GM23248 (cell line): ENCODE measurements around the gene IL10RA. TPM values are rescaled to one million over a fixed set of nuclear protein-coding genes. Genes with fewer than 3 reads are reported as not detected.

ENCODE experiments used
- DNase-seq: peaks from one replicate; pipeline ENCODE4 v3.0.0-alpha.2; 2015
- H2AFZ ChIP-seq: fragments of 200-600 bp; sonication (generic); 2 replicates; pipeline ENCODE4 v1.6.1; 2016; ENCODE audit warnings: antibody characterized with exemption
- H3F3A ChIP-seq: fragments of 200-600 bp; sonication (generic); 2 replicates; pipeline ENCODE4 v1.6.1; 2016; ENCODE audit warnings: mild to moderate bottlenecking, antibody characterized with exemption, mixed run types; ENCODE audit not compliant: insufficient read depth
- H3K27ac ChIP-seq: fragments of 200-600 bp; sonication (generic); 2 replicates; pipeline ENCODE4 v1.5.1; 2016; ENCODE audit warnings: mild to moderate bottlenecking
- H3K27me3 ChIP-seq: fragments of 200-600 bp; sonication (generic); replicated peaks from 2 replicates; pipeline ENCODE4 v1.6.1; 2016; ENCODE audit warnings: mild to moderate bottlenecking; ENCODE audit not compliant: insufficient read depth
- H3K36me3 ChIP-seq: fragments of 200-600 bp; sonication (generic); 2 replicates; pipeline ENCODE4 v1.6.1; 2016; ENCODE audit warnings: low read depth, mild to moderate bottlenecking
- H3K4me1 ChIP-seq: fragments of 200-600 bp; sonication (generic); 2 replicates; pipeline ENCODE4 v1.6.1; 2016; ENCODE audit warnings: mild to moderate bottlenecking; ENCODE audit not compliant: insufficient read depth
- H3K4me2 ChIP-seq: fragments of 200-600 bp; sonication (generic); one replicate; pipeline ENCODE4 v1.6.1; 2016; ENCODE audit warnings: mild to moderate bottlenecking; ENCODE audit not compliant: unreplicated experiment
- H3K4me3 ChIP-seq: fragments of 200-600 bp; sonication (generic); 2 replicates; pipeline ENCODE4 v1.5.1; 2016; ENCODE audit warnings: mild to moderate bottlenecking
- H3K79me2 ChIP-seq: fragments of 200-600 bp; sonication (generic); 2 replicates; pipeline ENCODE4 v1.6.1; 2016; ENCODE audit warnings: mild to moderate bottlenecking; ENCODE audit not compliant: insufficient read depth
- H3K9ac ChIP-seq: fragments of 200-600 bp; sonication (generic); 2 replicates; pipeline ENCODE4 v1.6.1; 2016; ENCODE audit warnings: mild to moderate bottlenecking
- H3K9me2 ChIP-seq: fragments of 200-600 bp; sonication (generic); 2 replicates; pipeline ENCODE4 v1.6.1; 2016; ENCODE audit warnings: mixed run types, mild to moderate bottlenecking, moderate library complexity; ENCODE audit not compliant: insufficient read depth
- H3K9me3 ChIP-seq: fragments of 200-600 bp; sonication (generic); one replicate; pipeline ENCODE4 v1.6.1; 2017; ENCODE audit warnings: low read depth
- H4K20me1 ChIP-seq: fragments of 200-600 bp; sonication (generic); 2 replicates; pipeline ENCODE4 v1.6.0; 2016; ENCODE audit not compliant: insufficient read depth
- EZH2 ChIP-seq: fragments of 200-600 bp; sonication (generic); IDR thresholded peaks from 2 replicates; pipeline ENCODE4 v1.6.1; 2018; ENCODE audit warnings: antibody characterized with exemption, mild to moderate bottlenecking; ENCODE audit not compliant: insufficient read depth, poor library complexity, severe bottlenecking
- EZH2phosphoT487 ChIP-seq: fragments of 200-600 bp; sonication (generic); IDR thresholded peaks from 2 replicates; pipeline ENCODE4 v1.6.1; 2018; ENCODE audit warnings: antibody characterized with exemption, moderate library complexity, mild to moderate bottlenecking, low read depth; ENCODE audit not compliant: insufficient read depth
- WGBS, 2 experiments: methylation state at CpG; one replicate each; pipeline ENCODE4 v1.1.6; 2015 to 2017; ENCODE audit warnings: low lambda C conversion rate in 2 of 2, low coverage in 1 of 2; ENCODE audit errors: missing lambda C conversion rate in 2 of 2; 5-methylcytosine and 5-hydroxymethylcytosine counted together
- in situ Hi-C: fragments of 300-500 bp; cut with MboI; formaldehyde crosslinking; loops from 2 replicates; pipeline ENCODE4 v1.15.0; 2020
- polyA plus RNA-seq: library from polyadenylated mRNA; unstranded; fragments of >200 nt; fragmentation: Nextera tagmentation; extraction: Ambion mirVana; gene quantifications from 2 replicates; pipeline ENCODE4 v1.2.1, GENCODE V29; 2016
- total RNA-seq: library from RNA; depleted of rRNA; stranded (reverse); fragments of >200 nt; shearing (Covaris generic); gene quantifications from 2 replicates; pipeline ENCODE4 v1.2.3, GENCODE V29; 2014

Gene IL10RA
- total and polyA plus RNA-seq, 2 experiments from 2014 or later: not detected

DNA sequence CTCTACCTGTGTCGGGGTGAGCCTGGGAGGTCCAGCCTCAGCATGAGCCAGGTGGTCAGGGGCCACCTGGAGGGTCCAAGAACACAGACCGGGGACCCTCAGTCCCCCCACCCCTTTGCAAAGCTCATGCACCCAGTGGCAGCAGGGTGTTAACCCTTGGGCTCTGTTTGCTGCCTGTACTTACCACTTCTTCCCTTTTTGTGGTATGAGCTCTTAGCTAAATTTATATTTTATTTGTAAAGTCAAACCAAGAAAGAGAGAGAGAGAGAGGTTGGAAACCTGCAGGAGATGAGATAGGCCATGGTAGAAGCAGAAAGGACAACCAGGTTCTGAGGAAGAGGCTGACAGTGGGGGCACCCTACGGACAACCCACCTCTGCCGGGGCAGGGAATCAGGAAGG lies 29.9 kb downstream of the IL10RA start:
- Histone ChIP-seq H2AFZ (no peak overlapping the region), H3K9ac (no peak overlapping the region), H3K79me2 (no peaks in the 10 kb centered on the region), H3K4me2 (no peak overlapping the region), H3K9me2 (no peaks in the 10 kb centered on the region), H3K4me1 (no peaks in the 10 kb centered on the region), H3K9me3 (no peaks in the 10 kb centered on the region), H3K36me3 (no peaks in the 10 kb centered on the region), H3K4me3 (no peak overlapping the region), H3F3A (no peaks in the 10 kb centered on the region), H4K20me1 (no peaks in the 10 kb centered on the region), H3K27ac (no peak overlapping the region), H3K27me3 (peaks cover 4% of the 10 kb centered on the region; the same call in 1 of the 2 replicates)
- no peak for DNase-seq
- in situ Hi-C loops: no loop called here
- 13 to 20% methylated on average over 4 of the region's 4 CpGs for WGBS, 2 experiments
- no peak for TF ChIP-seq EZH2
- TF ChIP-seq EZH2phosphoT487: no peak

DNA sequence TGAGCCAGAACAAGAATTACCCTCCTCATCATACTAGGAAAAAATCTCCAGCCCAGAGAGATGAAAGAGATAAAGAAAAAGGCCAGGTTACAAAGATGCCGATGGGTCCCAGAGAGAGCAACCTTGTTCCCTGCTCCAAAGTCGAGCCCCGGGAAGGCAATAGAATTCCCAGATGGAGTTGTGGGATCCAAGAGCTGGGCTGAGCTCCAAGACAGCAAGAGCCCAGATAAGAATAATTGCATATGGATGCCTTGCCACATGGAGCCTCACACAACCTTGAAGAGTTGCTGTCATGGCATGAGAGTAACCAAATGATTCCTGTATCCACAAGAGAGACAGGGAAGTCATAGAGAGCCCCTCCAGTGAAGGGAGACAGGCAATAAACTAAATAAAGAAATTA lies 30.9 kb downstream of the IL10RA start:
- no peak for DNase-seq
- in situ Hi-C loops: no loop called here
- WGBS, 2 experiments: 17 to 18% methylated on average over 3 of the region's 3 CpGs
- H3K9ac ChIP-seq: no peak overlapping the region
- H3K4me3 ChIP-seq: no peak overlapping the region
- H3K27ac ChIP-seq: no peak overlapping the region
- H2AFZ ChIP-seq: no peak overlapping the region
- TF ChIP-seq EZH2 (no peak), EZH2phosphoT487 (no peak)
- H3K79me2 ChIP-seq: no peaks in the 10 kb centered on the region
- H3K9me3 ChIP-seq: no peaks in the 10 kb centered on the region
- H3K27me3 ChIP-seq: peaks cover 4% of the 10 kb centered on the region; the same call in 1 of the 2 replicates
- H4K20me1 ChIP-seq: no peaks in the 10 kb centered on the region
- H3K36me3 ChIP-seq: no peaks in the 10 kb centered on the region
- H3F3A ChIP-seq: no peaks in the 10 kb centered on the region
- H3K9me2 ChIP-seq: no peaks in the 10 kb centered on the region
- no peaks in the 10 kb centered on the region for H3K4me1 ChIP-seq
- H3K4me2 ChIP-seq: no peak overlapping the region

DNA sequence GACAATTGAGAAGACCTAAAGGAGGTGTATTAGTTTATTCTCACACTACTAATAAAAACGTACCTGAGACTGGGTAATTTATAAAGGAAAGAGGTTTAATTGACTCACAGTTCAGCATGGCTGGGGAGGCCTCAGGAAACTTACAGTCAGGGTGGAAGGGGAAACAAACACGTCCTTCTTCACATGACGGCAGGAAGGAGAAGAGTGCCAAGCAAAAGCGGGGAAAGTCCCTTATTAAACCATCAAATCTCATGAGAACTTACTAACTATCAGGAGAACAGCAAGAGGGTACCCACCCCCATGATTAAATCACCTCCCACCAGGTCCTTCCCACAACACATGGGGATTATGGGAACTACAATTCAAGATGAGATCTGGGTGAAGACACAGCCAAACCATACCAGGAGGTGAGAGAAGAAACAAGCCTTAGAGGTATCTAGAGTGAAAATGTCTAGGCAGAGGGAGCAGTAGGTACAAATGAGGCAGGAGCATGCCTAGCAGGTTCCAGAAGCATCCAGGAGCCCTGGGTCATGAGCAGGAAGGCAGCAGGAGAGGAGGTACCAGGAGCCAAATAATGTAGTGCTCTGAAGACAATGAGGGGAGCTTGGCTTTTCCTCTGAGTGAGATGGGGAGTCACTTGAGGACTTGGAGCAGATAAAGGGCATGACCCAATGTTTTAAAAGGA lies 31.6 kb downstream of the IL10RA start:
- no peaks in the 10 kb centered on the region for H4K20me1 ChIP-seq
- no peaks in the 10 kb centered on the region for H3K4me1 ChIP-seq
- DNase-seq: no peak
- H3K9me2 ChIP-seq: no peaks in the 10 kb centered on the region
- H3K79me2 ChIP-seq: no peaks in the 10 kb centered on the region
- no peak overlapping the region for H3K4me3 ChIP-seq
- no peaks in the 10 kb centered on the region for H3K9me3 ChIP-seq
- peaks cover 4% of the 10 kb centered on the region; the same call in 1 of the 2 replicates for H3K27me3 ChIP-seq
- TF ChIP-seq EZH2phosphoT487 (no peak), EZH2 (no peak)
- no peak overlapping the region for H2AFZ ChIP-seq
- no peak overlapping the region for H3K9ac ChIP-seq
- no peak overlapping the region for H3K27ac ChIP-seq
- no peaks in the 10 kb centered on the region for H3F3A ChIP-seq
- 27 to 36% methylated on average over 4 of the region's 4 CpGs for WGBS, 2 experiments
- in situ Hi-C loops: no loop called here
- no peaks in the 10 kb centered on the region for H3K36me3 ChIP-seq
- no peak overlapping the region for H3K4me2 ChIP-seq

DNA sequence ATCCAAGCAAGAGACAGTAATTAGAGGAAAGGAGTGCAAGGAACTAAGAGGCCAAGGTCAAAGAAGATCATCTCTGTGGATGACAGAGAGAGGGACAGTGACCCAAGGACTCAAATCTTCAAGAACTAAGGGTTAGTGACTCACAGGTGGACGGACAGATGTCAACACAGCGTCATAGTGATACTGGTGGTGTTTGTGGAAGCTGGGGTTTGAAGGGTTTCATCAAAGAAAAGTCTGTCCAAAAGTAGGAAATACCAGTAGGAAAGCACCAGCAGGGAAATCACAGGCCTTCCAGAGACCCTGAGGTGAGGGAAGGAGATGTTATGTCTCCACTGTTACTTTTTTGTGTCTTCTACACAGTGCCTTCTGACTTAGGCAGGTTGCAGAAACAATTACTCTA lies 32.2 kb downstream of the IL10RA start:
- Histone ChIP-seq H3K27ac (no peak overlapping the region), H3K4me3 (no peak overlapping the region), H3K9ac (no peak overlapping the region), H3K79me2 (no peaks in the 10 kb centered on the region), H3K4me1 (no peaks in the 10 kb centered on the region), H4K20me1 (no peaks in the 10 kb centered on the region), H3K4me2 (no peak overlapping the region), H3K9me2 (no peaks in the 10 kb centered on the region), H3K27me3 (peaks cover 4% of the 10 kb centered on the region; the same call in 1 of the 2 replicates), H2AFZ (no peak overlapping the region), H3K36me3 (no peaks in the 10 kb centered on the region), H3F3A (no peaks in the 10 kb centered on the region), H3K9me3 (no peaks in the 10 kb centered on the region)
- TF ChIP-seq EZH2phosphoT487 (no peak), EZH2 (no peak)
- in situ Hi-C loops: no loop called here
- DNase-seq: no peak
- WGBS, 2 experiments: 19 to 20% methylated on average over 2 of the region's 2 CpGs

DNA sequence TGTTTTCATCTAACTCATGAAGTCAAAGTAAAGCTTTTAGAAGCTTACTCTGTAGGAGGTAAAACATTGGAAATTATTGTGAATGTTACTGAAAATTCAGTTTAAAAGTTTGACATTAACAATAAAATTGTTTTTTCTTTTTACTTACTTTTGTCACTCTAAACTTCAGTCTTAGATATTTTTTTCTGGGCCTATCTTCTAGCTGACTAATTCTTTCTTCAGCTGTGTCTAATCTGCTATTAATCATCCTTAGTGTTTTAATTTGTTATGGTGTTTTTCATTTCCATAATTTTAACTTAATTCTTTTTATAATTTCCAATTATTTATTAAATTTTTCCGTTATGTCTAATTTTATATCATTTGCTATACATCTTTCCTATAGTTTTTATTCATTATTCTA lies 35.0 kb downstream of the IL10RA start:
- Histone ChIP-seq H2AFZ (no peak overlapping the region), H3K4me1 (no peaks in the 10 kb centered on the region), H3K9me2 (no peaks in the 10 kb centered on the region), H3K4me2 (no peak overlapping the region), H3K4me3 (no peak overlapping the region), H3K27me3 (no peaks in the 10 kb centered on the region), H3K79me2 (no peaks in the 10 kb centered on the region), H4K20me1 (no peaks in the 10 kb centered on the region), H3K27ac (no peak overlapping the region), H3K36me3 (no peaks in the 10 kb centered on the region), H3F3A (no peaks in the 10 kb centered on the region), H3K9ac (no peak overlapping the region), H3K9me3 (no peaks in the 10 kb centered on the region)
- TF ChIP-seq EZH2 (no peak), EZH2phosphoT487 (no peak)
- 6 to 12% methylated on average over 1 of the region's 1 CpG for WGBS, 2 experiments
- in situ Hi-C loops: no loop called here
- DNase-seq: no peak
